ENCODE results near the gene DHRS7.

DNA sequence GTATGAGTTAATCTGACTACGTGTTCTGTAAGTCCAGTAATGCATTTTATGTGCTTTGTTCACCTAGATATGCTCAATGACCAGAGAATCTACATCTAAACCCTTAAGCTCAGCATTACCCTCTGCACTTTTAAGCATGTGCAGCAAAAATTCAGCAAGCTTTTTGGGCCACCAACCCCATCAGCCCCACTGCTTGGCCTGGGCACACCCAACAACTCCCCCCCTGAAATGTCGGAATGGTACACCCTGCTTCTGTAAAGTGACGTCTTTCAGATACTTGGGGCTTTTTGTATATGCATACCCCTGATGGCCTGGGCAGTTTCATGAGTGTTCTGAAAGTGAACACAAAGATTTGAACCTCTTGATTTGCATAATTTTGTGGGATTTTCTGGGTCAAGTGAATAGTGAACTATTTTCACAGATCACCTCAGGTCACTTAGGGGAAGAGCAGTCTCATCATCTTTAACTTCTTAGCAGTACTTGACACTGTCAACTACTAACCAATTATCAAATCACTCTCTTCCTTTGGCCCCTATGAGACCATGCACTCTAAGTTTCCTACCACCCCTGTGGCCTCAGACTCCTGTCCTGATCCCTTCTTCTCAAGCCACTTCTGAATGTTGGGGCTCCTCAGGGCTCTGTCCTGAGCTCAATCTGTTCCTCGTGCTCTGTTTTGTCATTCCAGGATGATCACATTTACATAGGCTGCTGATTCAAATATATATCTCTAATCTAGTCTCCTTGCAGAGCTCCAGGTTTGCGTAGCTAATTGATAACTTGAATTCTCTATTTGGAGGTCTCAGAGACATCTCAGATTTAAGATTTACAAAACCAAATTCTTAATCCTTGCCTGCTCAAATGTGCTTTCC is 47.5 kb upstream of the DHRS7 start:
- TF ChIP-seq, protein P1, sequence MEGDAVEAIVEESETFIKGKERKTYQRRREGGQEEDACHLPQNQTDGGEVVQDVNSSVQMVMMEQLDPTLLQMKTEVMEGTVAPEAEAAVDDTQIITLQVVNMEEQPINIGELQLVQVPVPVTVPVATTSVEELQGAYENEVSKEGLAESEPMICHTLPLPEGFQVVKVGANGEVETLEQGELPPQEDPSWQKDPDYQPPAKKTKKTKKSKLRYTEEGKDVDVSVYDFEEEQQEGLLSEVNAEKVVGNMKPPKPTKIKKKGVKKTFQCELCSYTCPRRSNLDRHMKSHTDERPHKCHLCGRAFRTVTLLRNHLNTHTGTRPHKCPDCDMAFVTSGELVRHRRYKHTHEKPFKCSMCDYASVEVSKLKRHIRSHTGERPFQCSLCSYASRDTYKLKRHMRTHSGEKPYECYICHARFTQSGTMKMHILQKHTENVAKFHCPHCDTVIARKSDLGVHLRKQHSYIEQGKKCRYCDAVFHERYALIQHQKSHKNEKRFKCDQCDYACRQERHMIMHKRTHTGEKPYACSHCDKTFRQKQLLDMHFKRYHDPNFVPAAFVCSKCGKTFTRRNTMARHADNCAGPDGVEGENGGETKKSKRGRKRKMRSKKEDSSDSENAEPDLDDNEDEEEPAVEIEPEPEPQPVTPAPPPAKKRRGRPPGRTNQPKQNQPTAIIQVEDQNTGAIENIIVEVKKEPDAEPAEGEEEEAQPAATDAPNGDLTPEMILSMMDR (conservative IDR thresholded peaks at IDR 0.05 in 1 of 2, IDR thresholded peaks at IDR 0.05 in 1 of 2; ENCODE audit: extremely low read depth in 1 of 2, insufficient read depth in 1 of 2, low read depth in 1 of 2, low read length in 2 of 2): no peak
- TF ChIP-seq EZH2 (IDR thresholded peaks at IDR 0.05; ENCODE audit: borderline replicate concordance, low read length): no peak
